Fibroblast of peridontal ligament (primary cell): ENCODE measurements around the gene MRPS11.
"Not testable (repeated sequence)": the region's sequence is repeated elsewhere in the genome, so short reads cannot be mapped to it uniquely, and the experiment has no call there.

Experiments used
- DNase-seq: peaks from one replicate; pipeline ENCODE4 v3.0.0-alpha.2; 2010; ENCODE audit errors: extremely low read depth

The MRPS11 gene

DNA sequence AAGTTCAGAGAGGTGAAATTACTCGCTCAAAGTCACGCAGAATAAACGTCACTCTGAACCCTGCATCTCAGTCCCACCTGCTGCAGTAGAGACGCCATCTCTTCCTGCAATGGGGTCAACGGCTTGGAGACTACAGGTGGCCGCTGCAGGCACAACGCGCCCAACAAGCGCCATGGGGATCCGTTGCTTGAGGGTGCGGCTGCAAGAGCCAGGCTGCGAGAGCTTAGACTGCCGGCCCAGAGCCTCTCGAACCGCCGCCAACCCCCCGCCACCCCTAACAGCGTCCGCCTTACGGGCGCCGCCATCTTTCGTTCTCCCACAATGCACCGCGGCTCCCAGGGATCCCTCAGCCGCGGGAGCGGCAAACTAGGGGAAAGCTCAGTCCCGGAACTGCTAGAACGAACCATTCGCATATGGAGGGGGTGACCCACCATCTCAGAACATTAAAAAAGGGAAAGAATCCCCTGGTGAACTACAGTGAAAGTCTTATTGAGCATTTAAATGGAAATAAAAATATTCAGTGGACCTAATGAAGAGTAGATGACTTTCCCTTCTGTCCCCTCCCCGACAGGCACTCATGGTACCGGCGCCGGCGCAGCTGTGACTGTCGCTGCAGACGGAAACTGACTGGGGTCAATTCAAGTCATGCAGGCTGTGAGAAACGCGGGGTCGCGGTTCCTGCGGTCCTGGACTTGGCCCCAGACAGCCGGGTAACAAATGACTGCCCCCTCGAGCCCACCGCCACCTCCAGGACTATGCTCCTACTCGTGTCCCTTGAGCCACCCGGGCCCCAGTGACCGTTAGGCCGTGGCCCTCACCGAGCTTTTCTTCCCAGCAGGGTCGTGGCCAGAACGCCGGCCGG lies at the start of gene MRPS11, which contains the start of gene MRPL46:
Gene MRPS11 (plus strand): TSS at position 636 of the 862 bp plus-strand sequence. CDS start 10 bp downstream, at position 646.
Gene MRPL46 (minus strand): TSS at position 316 of the 862 bp plus-strand sequence. CDS start 11 bp downstream, at position 305.
- peak; percentile 86 for DNase-seq

DNA sequence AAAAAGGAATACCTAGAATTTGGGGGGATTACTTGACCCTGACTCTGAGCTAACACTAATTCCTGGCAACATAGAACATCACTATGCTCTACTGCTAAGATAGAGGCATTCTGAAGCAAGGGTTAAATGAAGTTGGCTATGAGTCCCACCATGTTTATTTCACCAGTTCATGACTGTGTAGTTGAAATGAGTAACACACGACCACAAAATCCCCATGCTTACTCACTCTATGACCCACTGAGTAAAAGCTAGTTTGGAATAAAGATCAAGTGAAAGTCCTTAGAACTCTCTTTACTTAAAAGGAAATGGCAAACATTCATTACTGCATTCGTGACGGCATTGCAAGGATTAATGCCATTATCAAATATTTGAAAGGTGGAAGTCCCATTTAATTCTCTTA lies 47.7 kb upstream of the MRPS11 start:
- DNase-seq, result peak; percentile 71

DNA sequence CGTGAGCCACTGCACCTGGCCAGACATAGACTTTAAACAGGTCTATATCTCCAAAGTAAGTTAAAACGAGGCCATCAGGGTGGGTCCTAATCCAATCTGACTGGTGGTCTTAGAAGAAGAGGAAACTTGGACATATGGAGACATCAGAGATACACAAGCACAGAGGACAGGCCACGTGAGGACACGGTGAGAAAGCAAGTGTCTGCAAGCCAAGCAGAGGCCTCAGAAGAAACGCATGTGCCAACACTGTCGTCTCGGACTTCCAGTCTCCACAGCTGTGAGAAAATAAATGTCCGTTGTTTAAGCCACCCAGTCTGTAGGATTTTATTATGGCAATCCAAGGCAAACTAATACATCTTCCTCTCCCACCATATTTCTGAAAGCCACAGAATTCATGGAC lies 44.2 kb upstream of the MRPS11 start:
- DNase-seq, result no peak

DNA sequence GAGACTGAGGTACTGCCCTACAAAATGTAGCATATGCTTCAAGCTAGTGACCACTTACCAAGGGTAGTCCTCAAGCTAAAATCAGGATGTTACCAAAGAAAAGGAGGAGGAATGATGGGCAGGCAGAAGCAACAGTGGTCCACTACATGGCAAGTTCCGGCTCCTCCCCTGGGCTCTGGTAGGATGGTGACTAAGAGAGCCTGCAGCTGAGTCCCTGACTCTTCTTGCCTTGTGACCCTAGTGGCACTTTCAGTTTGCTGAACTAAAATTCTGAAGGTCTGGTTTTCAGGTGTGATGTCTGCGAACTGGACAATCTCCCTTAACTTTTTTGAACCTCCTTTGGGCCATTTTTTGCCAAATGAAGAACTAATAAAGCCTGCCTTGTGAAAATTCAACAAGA lies 41.2 kb upstream of the MRPS11 start:
- no peak for DNase-seq

DNA sequence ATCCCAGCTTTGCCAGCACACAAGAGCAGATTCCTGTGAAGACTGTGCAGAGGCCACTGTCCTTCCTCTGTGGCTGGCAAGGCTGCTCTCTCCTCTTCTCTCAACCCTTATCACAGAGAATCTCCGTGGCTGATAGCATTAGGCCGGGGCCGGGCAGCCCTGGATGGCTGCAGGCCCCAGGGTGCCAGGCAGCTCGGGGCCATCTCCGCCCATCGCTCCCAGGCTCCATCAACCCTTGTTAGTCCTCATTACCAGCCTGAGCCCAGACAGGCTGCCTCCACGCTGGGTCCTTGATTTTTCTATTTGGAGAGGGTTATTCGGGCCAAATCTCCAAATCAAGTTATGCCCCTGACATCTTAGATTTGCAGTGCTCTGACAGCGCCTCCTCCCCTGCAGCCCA lies 39.5 kb upstream of the MRPS11 start:
- DNase-seq, result no peak

DNA sequence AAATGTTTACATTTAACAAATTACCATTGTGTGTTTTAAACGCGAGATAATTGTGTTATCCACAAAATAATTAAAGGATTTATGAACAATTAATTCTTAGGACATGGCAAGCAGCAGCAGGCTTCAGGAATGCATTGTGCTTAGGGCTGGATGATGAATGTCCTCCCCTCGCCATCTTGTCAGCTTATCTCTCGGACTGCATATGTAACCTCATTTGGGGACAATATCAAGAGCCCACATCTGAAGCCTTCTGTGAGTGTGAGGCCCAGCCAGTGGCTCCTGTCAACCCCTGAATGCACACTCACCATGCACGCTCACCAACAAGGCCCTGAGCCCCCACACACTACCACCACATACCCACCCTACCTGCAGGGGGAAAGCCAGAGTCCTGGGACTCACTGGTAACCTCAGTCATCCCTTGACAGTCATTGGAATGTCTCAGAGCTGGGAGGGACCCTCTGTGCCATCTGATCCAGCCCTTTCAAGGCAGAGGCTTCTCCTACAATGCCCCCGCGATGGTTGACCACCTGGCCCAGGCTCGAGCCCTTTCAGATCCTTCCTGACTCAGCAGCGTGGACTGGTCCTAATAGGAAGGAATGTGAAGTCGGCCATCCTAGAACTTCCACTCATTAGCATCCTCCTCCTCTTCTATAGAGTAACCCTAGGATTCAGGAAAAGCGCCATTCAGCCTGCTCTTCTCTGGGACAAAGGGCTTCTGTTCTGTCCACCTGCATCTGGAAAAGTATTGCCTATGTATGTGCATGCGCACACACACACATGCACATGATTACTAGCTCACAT lies 38.5 kb upstream of the MRPS11 start:
- DNase-seq, result no peak

DNA sequence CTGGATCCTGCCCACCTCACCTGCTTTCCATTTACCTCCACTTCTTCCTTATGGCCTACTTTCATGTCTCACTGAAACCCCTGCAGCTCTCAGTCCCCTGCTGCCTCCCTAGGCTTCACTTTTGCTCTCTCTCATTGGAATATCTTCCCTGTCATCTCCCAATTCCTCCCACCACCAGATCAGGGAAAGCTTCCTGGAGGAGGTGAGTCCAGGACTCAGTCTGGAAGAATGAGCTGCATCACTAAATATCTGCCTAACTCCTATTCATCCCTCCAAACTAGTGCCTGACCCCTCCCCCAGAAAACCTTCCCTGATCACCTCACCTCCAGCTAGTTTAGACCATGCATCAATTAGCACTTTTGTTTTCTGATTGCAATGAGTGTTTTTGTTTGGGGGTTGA lies 37.5 kb upstream of the MRPS11 start:
- DNase-seq, result no peak

DNA sequence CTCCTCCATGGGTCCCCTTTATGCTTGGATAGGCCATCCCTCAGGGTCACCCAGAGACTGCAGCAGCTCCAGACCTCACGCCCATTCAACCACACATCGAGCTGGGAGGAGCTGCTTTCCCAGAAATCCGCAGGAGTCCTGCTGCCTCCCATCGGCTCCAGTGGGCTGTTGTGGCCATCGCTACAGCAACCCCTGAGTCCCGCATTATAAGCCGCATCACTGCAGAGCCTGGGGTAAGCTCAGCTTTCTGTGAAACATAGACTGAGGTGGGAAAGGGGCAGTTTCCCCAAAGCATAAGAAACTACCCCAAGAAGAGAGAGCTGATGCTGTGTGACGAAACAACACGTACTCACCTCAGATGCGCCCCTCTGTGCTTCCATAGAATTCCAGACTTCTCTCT lies 36.1 kb upstream of the MRPS11 start:
- no peak for DNase-seq

DNA sequence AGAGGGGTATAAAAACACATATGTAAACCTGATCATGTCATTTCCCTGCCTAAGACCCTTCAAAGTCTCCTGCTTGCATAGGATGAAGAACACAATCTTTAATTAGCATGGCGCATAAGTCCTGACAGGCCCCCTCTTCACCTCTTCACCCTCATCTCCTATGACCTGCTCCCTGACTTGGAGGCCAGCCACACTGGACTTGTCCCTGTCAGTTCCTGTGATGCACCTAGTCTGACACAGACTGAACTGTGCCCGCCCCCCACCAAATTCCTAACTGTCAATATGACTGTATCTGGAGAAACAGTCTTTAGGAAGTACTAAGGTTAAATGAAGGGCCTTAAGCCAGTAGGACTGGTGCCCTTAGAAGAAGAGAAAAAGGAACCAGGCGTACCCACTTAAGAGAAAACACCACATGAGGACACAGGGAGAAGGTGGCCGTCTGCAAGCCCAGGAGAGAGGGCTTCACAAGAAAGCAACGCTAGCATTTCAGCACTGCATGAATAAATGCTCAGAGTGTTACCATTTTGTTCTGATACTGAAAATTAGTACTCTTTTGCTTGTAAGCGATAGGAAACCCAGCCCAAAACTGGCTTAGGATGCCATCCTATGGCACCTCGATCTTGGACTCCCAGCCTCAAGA lies 34.3 kb upstream of the MRPS11 start:
- no peak for DNase-seq

DNA sequence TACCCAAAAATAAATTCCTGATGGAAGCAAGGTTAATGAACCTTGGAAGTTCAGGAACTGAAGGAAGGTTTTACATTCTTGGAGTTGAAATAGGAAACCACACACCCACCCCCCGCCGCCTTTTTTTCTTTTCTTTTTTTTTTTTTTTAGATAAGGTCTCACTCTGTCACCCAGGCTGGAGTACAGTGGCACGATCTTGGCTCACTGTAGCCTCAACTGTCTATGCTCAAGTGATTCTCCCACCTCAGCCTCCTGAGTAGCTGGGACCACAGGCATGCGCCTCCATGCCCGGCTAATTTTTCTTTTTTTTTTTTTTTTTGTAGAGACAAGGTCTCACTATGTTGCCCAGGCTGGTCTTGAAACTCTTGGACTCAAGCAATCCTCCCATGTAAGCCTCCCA lies 33.4 kb upstream of the MRPS11 start:
- not testable (repeated sequence) for DNase-seq

DNA sequence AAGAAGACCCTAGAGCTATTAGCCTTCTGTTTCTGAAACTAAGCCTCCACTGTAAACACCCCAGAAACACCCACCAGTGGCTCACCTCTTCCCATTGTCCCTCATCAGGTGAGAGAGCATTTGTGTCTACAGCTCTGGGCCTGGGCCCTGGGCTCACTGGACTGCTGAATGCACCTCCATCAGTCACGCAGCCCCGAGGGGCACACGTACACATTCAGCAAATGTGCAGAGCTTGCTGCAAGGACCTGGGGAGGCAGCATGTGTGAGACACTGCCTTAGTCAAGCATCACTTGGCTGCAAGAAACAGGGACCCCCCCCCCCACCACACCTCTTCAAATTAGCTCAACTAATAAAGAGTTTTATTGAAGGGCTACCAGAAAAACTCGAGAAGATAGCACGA lies 29.3 kb upstream of the MRPS11 start:
- no peak for DNase-seq

DNA sequence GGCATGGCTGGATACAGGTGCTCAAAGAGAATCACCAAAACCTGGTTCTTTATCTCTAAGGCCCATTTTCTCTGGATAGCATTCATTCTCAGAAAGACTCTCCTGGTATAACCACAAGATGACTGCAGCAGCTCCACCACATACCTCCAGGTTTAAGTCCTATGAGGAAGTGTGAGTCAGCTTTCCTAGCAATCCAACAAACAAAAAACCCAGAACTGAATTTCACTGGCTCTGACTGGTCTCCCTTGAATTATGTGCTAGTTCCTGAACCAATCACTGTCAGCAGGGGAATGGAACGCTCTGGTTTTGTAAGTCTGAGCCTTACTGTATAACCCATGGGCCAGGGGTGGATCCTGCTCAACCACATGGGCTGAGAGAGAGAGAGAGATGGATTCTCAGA lies 27.5 kb upstream of the MRPS11 start:
- DNase-seq, result peak; percentile 42

DNA sequence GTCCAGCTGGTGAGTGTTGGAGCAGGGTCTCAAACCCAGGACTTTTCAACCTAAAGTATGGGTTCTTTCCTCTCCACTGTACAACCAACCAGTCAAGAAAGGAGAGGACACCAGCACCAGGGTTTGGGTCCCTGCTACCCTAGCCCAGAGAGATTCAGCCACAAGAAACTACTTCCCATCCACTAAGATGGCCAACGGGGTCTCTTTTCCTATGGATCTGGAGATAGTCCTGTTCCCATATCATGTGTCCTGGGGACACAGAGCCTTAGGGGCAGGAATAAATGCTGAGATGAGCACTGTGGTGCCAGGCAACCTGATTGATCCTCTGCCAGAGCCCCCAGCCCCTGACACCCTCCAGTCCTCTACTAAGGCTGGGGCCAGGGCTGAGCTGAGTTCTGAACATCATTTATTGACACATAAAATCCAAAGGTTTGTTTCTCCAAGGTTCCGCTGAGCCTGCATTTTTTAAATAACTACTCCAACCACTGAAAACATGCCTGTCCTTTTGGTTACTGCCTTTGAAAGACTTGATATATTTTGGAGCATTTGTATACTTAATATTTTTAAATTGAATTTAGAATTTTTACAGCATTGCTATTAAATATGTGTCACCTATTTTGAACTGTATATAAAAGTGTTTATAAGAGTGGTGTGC lies 26.3 kb upstream of the MRPS11 start:
- no peak for DNase-seq

DNA sequence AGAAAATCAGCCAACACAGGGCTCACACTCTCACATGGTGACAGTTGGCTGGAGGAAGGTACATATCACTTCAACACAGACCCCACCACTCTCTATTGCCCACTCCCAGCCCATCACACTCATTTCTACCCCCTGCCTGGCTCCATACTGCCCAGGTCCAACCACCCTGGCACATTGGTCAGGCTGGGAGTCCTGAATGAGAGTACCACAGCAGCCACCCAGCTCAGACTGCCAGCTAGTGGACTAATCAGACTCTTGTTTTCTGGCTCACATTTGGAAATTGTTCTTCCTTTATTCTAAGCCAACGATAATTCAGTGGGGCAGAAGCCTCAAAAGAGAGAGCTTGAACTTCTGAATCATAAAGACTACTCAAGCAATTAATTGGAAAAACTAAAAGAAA lies 20.3 kb upstream of the MRPS11 start:
- peak; percentile 10 for DNase-seq

DNA sequence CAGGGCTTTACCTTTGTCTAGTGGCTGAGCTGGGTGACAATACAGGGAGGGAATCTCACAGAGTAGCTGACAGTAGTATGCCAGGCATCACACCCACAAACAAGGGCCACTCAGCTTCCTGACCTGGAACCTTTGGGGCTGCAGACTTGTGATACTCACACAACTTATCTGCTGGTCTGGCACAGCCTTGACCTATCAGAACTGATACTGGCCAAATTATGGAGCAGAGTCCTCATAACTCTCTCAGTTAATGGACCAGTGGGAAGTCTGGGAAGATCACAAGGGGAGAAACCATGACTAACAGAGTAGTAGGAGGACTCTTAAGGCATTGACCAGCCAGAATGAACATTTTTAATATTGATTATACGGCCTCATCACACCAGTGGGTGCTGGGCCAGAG lies 19.8 kb upstream of the MRPS11 start:
- DNase-seq, result no peak

DNA sequence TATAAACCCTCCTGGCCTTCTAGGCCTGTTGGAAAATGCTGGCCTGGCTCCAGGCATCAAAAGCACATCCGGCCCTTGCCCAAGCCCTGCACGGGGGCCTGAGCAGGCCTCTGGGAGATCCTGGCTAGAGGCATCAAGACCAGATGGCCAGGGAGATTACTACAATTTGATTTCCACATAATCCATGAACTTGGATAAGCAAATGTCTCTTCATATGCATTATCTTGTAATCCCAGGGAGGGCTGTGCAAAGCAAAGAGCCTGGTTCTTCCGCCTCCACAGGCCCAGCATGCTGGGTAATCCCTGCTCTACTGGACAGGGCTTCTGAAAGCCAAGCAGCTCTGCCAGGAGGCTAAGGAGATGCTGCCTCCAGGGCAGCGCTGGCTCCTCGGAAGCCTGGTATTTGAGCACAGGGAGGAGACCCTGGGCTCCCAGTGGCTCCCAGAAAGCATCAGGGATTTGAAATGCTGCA lies 18.5 kb upstream of the MRPS11 start:
- DNase-seq, result no peak

DNA sequence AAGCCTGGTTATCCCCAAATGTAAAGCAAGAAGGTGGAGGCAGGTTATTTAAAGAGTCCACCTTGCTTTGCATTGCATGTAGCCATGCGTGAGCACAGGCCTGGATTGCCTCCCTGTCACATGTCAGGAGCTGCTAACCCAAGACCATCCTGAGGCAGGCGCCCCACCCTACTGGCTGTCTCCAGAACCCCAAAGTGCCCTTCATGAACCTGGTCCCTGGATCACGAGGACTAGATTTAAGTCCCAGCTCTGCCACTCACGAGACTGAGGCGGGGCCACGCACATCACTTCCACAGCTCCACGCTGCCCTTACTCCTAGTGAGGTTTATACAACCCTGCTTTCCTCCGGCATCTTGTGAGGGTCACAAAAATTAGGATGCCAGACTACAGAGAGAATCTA lies 17.9 kb upstream of the MRPS11 start:
- DNase-seq, result no peak

DNA sequence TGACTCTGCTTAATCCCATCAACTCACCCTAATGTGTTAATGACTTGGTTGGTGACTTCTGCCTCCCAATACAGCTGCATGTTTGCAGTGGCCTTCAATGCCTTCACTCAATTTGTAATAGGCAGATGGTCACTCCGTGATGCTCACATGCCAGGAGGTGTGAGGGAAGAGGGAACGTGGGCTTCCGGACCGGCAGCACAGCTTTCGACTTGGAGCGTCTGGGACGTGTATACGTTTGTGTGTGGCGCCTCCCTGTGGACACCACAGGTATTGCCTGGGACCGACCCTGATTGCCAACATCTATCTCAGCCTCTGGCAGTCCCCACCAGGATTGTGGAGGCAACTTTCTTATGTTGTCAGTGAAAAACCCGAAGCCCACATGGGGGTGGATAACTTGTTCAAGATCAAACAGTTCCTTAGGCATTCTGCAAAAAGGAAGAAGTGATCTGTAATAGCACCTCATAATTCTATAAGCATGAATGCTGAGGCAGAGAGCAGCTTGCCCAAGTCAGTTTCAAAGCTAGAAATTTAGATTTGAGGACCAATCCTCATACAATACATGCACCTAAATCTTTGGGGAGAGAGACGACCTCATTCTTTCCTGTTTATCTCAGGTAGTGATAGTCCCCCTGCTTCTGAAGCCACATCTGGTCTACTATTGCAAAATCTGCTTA lies 17.2 kb upstream of the MRPS11 start:
- peak; percentile 72 for DNase-seq

DNA sequence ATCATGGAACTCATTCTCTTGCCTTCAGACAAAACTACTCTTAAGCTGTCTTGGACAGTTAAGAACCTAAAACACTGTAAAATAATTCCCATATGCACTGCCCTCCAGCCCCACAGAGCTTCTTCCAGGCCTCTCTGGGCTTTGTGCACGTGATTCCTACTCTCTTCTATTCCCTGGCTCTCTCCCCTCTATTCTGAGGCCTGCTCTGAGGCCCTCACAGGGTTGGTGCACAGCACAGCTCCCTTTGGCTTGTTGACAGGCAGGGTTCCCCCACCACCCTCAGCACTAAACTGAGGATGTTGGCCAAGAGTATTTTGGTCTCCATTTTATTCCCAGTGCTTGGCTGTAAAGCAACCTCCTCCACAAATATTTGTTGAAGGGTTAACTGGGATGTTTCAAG lies 13.9 kb upstream of the MRPS11 start:
- DNase-seq, result no peak

DNA sequence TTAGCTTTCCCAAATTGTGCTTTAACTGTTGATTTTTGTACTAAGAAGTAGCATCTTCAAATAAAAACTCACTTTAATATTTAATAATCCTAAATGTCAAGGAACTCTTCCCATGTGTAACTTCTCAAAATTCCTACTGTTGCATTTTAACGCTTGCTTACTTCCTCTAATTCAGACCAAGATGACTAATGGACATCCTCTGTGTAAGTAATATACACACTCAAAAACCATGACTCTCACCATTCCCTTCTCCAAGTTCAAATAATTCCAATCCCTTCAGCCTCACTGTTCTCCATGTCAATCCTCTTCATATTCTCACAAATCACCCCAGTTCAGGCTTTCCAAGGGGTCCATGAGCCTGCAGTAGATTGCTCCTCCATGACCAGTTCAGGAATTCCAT lies 13.3 kb upstream of the MRPS11 start:
- DNase-seq, result peak; percentile 37
